Activated CD4-positive, alpha-beta T cell treated with anti-CD3 and anti-CD28 coated beads for 36 hours (primary cell): Measurements from ENCODE around the gene AMPH. TPM values are rescaled to one million over a fixed set of nuclear protein-coding genes. Genes with fewer than 3 reads are reported as not detected.

Experiments used
- ATAC-seq: fragments of 200-7000 bp; cut with Tn5 transposase; one replicate; pipeline ENCODE4 v1.10.0; 2021; ENCODE audit warnings: mild to moderate bottlenecking, moderate library complexity
- CTCF ChIA-PET: fragments of 350-600 bp; sonication (Branson Sonifier 250); formaldehyde crosslinking; loops from one replicate; lab custom pipeline; 2021; ENCODE audit warnings: antibody characterized with exemption; lab: Charles Lee
- POLR2A ChIA-PET: fragments of 350-600 bp; sonication (Branson Sonifier 250); formaldehyde crosslinking; loops from one replicate; lab custom pipeline; 2021; ENCODE audit warnings: antibody characterized with exemption, inconsistent platforms; lab: Charles Lee
- DNase-seq: peaks from one replicate; pipeline ENCODE4 v3.0.0-alpha.2; 2020
- H3K27ac Mint-ChIP-seq: one replicate; pipeline ENCODE4 v1.8.0; 2021; ENCODE audit warnings: mixed read lengths
- H3K27me3 Mint-ChIP-seq: one replicate; pipeline ENCODE4 v1.8.0; 2021; ENCODE audit warnings: mixed read lengths
- H3K36me3 Mint-ChIP-seq: one replicate; pipeline ENCODE4 v1.8.0; 2021; ENCODE audit warnings: low read depth, mixed read lengths
- H3K4me1 Mint-ChIP-seq: one replicate; pipeline ENCODE4 v1.8.0; 2021; ENCODE audit warnings: mixed read lengths
- H3K4me3 Mint-ChIP-seq: one replicate; pipeline ENCODE4 v1.8.0; 2021; ENCODE audit warnings: mild to moderate bottlenecking, moderate library complexity, mixed read lengths
- H3K9me3 Mint-ChIP-seq: one replicate; pipeline ENCODE4 v1.8.0; 2021; ENCODE audit warnings: low read depth, mixed read lengths
- intact Hi-C, 2 experiments: fragments of 100-400 bp; cut with DNase I in 1 of 2; cut with micrococcal nuclease in 1 of 2; formaldehyde crosslinking; loops; one replicate each; pipeline versions ENCODE4 v1.14.2 to v1.15.1; 2022 to 2024; cut with DNase I, micrococcal nuclease
- total RNA-seq, 2 experiments: library from RNA; stranded (reverse); gene quantifications; one replicate each; pipeline ENCODE4 v1.2.3, GENCODE V29; 2021

AMPH gene
- total RNA-seq, 2 experiments from 2014 or later: 0.07 TPM; not detected in 1

DNA sequence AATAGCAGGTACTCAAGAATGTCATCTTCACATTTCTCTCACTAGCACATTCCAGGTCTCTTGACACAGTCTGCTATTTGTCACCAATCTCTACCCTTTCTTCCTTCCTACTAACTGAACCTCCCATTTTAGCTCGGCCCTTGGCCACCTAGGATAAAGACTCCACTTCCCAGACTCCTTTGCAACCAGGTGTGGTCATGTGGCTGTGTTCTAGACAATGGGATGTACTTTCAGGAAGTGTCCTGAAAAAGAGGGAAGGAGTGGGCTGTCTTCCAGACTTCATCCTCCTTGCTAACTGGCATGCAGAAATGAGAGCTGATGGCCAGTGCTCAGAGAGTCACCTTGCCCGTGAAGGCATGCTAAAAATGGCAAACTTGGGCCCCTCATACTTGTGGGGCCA lies 139.2 kb downstream of the AMPH start:
- ChIA-PET POLR2A (no interaction called here), CTCF (interaction anchor here (1.0 kb wide), 1 partner anchor 46 kb away, joined by 3 read pairs; no protein-coding TSS in a partner anchor)
- DNase-seq: no peak
- no peaks in the 10 kb centered on the region for H3K36me3 Mint-ChIP-seq
- H3K4me1 Mint-ChIP-seq: no peaks in the 10 kb centered on the region
- H3K4me3 Mint-ChIP-seq: no peak overlapping the region
- peaks cover 8% of the 10 kb centered on the region for H3K27me3 Mint-ChIP-seq
- intact Hi-C loops: no loop called here
- H3K27ac Mint-ChIP-seq: no peak overlapping the region
- no peak for ATAC-seq
- H3K9me3 Mint-ChIP-seq: no peaks in the 10 kb centered on the region

DNA sequence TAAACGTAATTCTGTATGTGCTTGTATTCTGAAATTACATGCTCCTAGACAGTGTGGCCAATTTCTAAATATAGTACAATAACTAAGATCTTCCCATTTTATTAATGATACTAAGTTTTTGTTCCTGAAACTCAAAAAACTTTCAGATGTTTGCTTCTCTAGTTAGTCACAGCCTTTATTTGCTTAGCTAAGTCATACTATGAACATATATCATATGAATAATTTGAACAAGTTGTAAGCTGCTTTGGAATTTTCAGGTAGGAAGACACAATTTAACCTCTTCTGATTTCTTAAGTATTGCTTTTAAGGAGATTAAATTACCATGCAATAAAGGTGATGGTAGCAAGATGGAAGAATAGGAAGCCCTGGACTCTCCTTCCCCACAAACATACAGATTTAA lies 148.7 kb downstream of the AMPH start:
- no peak overlapping the region for H3K4me3 Mint-ChIP-seq
- no peak overlapping the region for H3K27ac Mint-ChIP-seq
- H3K9me3 Mint-ChIP-seq: peaks cover 10% of the 10 kb centered on the region
- ChIA-PET POLR2A (no interaction called here), CTCF (interaction anchor here (1.3 kb wide), 1 partner anchor 22 kb away, joined by 3 read pairs; no protein-coding TSS in a partner anchor)
- peaks cover 7% of the 10 kb centered on the region for H3K27me3 Mint-ChIP-seq
- intact Hi-C loops: no loop called here
- no peak for ATAC-seq
- DNase-seq: no peak
- H3K36me3 Mint-ChIP-seq: no peaks in the 10 kb centered on the region
- H3K4me1 Mint-ChIP-seq: no peaks in the 10 kb centered on the region

DNA sequence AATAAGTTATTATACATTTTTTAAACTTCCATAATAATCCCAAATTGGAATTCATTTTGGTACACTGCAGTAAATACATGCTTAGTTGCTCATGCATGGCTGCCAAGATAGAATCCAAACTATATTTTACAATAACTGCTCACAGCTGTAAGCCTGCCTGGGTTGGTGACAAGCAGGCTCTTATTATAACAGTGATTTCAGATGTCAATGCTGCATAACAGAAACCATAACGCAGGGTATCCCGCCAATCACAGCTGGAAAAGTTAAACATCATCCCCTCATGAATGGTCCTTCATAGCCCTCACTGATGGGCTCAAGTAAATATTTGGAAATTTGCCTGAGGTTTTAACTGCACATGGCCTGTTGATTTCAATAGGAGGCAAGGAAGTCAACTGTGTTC lies 149.8 kb downstream of the AMPH start:
- peaks cover 12% of the 10 kb centered on the region for H3K9me3 Mint-ChIP-seq
- CTCF ChIA-PET: no interaction called here
- no peaks in the 10 kb centered on the region for H3K4me1 Mint-ChIP-seq
- ATAC-seq: no peak
- peaks cover 7% of the 10 kb centered on the region for H3K27me3 Mint-ChIP-seq
- no peak overlapping the region for H3K4me3 Mint-ChIP-seq
- no peaks in the 10 kb centered on the region for H3K36me3 Mint-ChIP-seq
- intact Hi-C loops: no loop called here
- no peak overlapping the region for H3K27ac Mint-ChIP-seq
- no peak for DNase-seq
- POLR2A ChIA-PET: no interaction called here

DNA sequence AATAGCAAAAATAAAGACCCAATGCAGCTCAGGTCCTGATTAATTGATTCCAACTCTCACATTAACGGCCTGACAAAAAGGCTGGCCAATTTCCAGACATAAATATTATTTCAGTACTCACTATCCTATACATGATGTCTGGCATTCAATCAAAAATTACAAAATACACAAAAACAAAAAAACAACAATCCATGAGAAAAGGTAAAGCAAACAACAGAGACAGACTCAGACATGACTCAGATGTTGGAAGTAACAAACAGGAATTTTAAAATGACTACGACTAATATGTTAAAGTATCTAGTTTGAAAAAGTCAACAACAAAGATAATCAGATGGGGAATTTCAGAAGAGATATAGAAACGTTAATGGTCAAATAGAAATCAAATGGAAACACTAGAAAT lies 152.8 kb downstream of the AMPH start:
- peaks cover 7% of the 10 kb centered on the region for H3K27me3 Mint-ChIP-seq
- no peaks in the 10 kb centered on the region for H3K36me3 Mint-ChIP-seq
- CTCF ChIA-PET: interaction anchor here (0.6 kb wide), 1 partner anchor 8 kb away, joined by 3 read pairs; no protein-coding TSS in a partner anchor
- POLR2A ChIA-PET: no interaction called here
- H3K4me3 Mint-ChIP-seq: no peak overlapping the region
- intact Hi-C loops: no loop called here
- no peaks in the 10 kb centered on the region for H3K4me1 Mint-ChIP-seq
- H3K27ac Mint-ChIP-seq: no peak overlapping the region
- ATAC-seq: no peak
- DNase-seq: no peak
- H3K9me3 Mint-ChIP-seq: peaks cover 5% of the 10 kb centered on the region

DNA sequence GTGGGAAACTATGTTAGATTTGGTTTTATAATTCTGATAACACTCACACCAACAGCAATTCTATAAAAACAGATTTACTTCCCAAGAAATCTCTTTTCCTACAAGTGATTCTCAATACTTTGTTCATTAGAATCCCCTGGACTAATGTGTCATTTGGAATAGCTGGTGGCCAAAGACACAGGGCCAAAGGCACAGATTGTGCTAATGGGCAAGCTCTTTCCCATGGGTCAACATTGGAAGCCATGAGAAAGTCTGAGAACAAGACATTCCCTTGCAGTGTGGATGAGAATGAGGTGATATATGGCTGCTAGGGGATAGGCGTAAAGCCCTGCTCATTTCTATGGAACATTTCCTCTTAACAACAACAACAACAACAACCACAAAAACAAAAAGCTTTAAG lies 153.8 kb downstream of the AMPH start:
- H3K4me1 Mint-ChIP-seq: no peaks in the 10 kb centered on the region
- no peak overlapping the region for H3K4me3 Mint-ChIP-seq
- POLR2A ChIA-PET: no interaction called here
- peaks cover 7% of the 10 kb centered on the region for H3K27me3 Mint-ChIP-seq
- peaks cover 5% of the 10 kb centered on the region for H3K9me3 Mint-ChIP-seq
- H3K27ac Mint-ChIP-seq: no peak overlapping the region
- intact Hi-C loops: no loop called here
- CTCF ChIA-PET: interaction anchor here (0.7 to 0.8 kb wide), 2 partner anchors 108 to 838 kb away, joined by 3 read pairs; no protein-coding TSS in a partner anchor
- no peaks in the 10 kb centered on the region for H3K36me3 Mint-ChIP-seq
- ATAC-seq (no peak), DNase-seq (no peak)

DNA sequence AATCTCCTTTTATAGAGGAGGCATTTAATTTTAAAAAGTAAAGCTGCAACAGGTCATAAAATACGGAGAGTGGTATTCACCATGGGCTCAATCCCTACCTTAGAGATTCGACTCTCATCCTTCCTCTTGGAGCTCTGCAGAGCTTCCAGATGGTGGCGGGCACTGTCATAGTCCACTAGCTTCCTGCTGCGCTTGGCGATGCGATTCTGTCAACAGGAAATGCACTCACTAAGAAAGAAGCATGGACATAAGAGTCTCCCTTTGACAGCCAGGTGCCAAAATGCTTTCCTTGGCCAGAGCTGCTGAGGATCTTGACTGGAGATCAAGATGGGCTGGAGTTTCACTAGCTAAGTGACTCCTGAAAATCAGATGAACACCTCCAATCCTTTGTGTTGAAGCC lies 154.4 kb downstream of the AMPH start:
- Mint-ChIP-seq H3K27me3 (peaks cover 3% of the 10 kb centered on the region), H3K27ac (no peak overlapping the region), H3K9me3 (peaks cover 5% of the 10 kb centered on the region), H3K4me3 (no peak overlapping the region), H3K4me1 (no peaks in the 10 kb centered on the region), H3K36me3 (no peaks in the 10 kb centered on the region)
- ChIA-PET CTCF (interaction anchor here (0.7 to 1.5 kb wide), 2 partner anchors 10 to 837 kb away, joined by 3 read pairs; no protein-coding TSS in a partner anchor), POLR2A (no interaction called here)
- ATAC-seq (no peak), DNase-seq (no peak)
- intact Hi-C loops: no loop called here

DNA sequence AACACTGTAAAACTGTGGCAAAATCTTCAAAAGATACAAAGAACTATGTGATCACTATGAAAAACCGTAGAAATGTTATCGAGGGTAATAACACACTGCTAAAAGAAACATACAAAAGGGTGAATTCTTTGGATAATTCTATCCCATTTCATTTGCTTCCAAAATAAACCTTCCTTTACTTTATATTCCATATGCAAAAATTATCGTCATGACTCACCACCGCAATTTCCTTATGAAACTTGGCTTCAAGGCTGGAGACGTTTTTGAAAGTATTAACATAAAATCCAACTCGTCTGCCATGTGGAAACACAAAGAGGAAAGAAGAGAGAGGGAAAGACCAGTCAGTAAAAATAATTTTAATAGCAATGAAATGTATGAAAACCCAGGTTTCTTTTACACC lies 165.2 kb downstream of the AMPH start:
- Mint-ChIP-seq H3K27me3 (peaks cover 5% of the 10 kb centered on the region), H3K27ac (no peak overlapping the region), H3K4me1 (peaks cover 19% of the 10 kb centered on the region), H3K36me3 (no peaks in the 10 kb centered on the region), H3K4me3 (no peak overlapping the region), H3K9me3 (no peaks in the 10 kb centered on the region)
- CTCF ChIA-PET: interaction anchor here (0.7 to 0.8 kb wide), 2 partner anchors 32 to 298 kb away, joined by 3 read pairs; no protein-coding TSS in a partner anchor
- POLR2A ChIA-PET: no interaction called here
- ATAC-seq: no peak
- DNase-seq: no peak
- intact Hi-C loops: no loop called here

DNA sequence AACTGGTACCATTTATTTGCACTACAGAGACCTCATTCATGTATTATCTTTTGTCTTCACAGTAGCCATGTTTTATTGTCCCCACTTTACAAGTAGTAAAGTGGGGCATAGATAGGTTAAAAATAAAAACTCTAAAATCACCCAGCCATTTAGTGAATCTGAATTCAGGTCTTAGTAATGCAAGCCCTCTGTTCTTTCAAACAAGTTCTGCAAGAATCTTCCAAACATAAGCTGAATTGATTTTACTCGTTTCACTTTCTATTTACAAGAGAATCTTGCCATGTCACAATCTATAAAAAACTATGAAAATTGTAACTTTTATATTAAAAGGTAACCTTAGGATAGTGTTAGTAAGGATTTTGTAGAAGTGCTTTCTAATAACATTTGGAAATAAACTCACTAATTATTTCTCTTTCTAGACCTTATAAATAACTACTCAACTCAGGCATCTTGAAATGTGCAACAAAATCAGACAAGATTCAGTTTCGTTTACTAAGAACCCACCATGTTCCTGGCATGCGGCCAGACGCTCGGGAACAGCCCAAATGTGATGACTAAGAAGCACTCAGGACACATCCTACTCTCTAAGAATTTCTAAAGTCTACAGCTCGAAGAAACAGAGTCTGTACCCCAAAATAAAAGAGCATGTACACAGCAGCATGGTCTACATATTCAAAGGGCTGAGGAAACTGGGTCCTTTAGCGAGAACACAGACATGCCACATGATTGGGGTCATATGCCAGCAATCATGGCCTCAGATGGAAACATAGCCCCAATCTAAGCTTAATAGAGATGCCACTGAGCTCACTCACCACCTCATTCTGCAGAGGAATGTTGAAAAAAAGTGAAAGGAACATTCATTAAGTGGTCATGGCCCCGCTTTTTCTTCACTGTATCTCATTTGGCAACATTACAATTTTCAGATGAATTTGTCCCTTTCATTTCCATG lies 167.6 kb downstream of the AMPH start:
- ChIA-PET CTCF (interaction anchor here (0.7 to 1.1 kb wide), 3 partner anchors 10 to 244 kb away, joined by 3 to 5 read pairs (median 3); no protein-coding TSS in a partner anchor), POLR2A (interaction anchor here (0.6 kb wide), 1 partner anchor 16 kb away, joined by 4 read pairs; no protein-coding TSS in a partner anchor)
- Mint-ChIP-seq H3K4me1 (peaks cover 19% of the 10 kb centered on the region), H3K9me3 (no peaks in the 10 kb centered on the region), H3K27me3 (peaks cover 5% of the 10 kb centered on the region), H3K27ac (peak overlapping the region; percentile 29), H3K36me3 (no peaks in the 10 kb centered on the region), H3K4me3 (peak overlapping the region; percentile 26)
- intact Hi-C loops: loop anchor here in 1 of 2 experiments (1.0 kb wide), 3 partner anchors 14 to 285 kb away; partner anchors contain the start of gene STARD3NL
- peak; percentile 93 for DNase-seq
- peak; percentile 81 for ATAC-seq

DNA sequence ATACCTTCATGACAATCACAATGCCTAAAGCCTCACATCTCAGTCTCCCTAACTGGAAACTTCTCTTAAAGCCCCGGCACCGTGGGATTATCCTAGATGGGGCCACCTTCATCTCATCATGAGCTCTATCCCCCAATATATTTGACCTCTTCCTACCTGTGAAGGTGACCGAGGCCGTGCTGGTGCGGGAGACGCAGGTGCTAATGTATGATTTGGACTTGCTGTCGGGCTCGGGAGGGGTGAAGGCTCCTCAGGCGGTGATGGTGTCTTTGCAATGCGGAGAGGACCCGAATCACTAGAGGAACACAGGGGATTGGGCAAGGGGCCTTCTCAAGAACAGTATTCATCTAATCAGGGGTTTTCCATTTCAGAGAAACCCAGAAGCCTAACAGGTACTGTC lies 168.4 kb downstream of the AMPH start:
- DNase-seq (no peak), ATAC-seq (no peak)
- Mint-ChIP-seq H3K9me3 (no peaks in the 10 kb centered on the region), H3K4me1 (peaks cover 19% of the 10 kb centered on the region), H3K4me3 (no peak overlapping the region), H3K36me3 (no peaks in the 10 kb centered on the region), H3K27ac (no peak overlapping the region), H3K27me3 (peaks cover 5% of the 10 kb centered on the region)
- intact Hi-C loops: loop anchor here in 1 of 2 experiments (1.0 kb wide), 3 partner anchors 14 to 285 kb away; partner anchors contain the start of gene STARD3NL
- POLR2A ChIA-PET: interaction anchor here (0.6 kb wide), 1 partner anchor 15 kb away, joined by 4 read pairs; no protein-coding TSS in a partner anchor
- CTCF ChIA-PET: interaction anchor here (0.7 kb wide), 1 partner anchor 26 kb away, joined by 3 read pairs; no protein-coding TSS in a partner anchor

DNA sequence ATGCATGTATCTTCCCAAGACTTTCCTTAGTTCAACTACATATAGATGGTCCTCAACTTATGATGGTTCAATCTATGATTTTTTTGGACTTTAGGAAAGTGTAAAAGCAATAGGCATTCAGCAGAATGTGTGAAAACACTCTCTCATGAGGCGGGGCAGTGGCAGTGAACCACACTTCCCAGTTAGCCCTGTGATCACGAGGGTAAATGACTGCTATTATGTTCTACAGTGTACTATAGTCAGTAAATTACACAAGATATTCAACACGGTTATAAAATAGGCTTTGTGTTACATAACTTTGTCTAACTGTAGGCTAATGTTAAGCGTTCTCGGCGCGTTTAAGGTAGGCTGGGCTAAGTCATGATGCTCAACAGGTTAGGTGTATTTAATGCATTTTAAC lies 169.3 kb downstream of the AMPH start:
- Mint-ChIP-seq H3K27me3 (peaks cover 3% of the 10 kb centered on the region), H3K27ac (no peak overlapping the region), H3K4me3 (no peak overlapping the region), H3K36me3 (no peaks in the 10 kb centered on the region), H3K4me1 (peaks cover 19% of the 10 kb centered on the region), H3K9me3 (no peaks in the 10 kb centered on the region)
- DNase-seq: no peak
- intact Hi-C loops: no loop called here
- ATAC-seq: no peak
- CTCF ChIA-PET: no interaction called here
- POLR2A ChIA-PET: no interaction called here

DNA sequence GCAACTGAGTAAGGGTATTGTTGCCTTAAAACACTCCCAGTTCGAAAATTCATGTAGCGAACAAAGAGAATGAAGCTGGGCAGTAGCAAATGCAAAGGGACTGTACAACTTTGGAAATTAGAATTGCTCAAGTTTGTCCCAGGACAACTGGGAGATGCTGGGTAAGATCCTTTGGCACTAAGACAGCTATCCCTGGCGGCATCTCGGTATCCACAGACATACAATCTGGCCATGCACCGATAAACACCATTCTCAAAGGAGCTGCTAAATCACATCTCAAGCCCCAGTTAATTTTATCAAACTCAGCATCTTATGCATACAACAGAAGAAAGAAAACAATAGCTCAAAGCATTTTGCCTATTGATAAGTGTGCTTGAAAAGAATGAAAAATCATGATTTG lies 177.3 kb downstream of the AMPH start:
- H3K27ac Mint-ChIP-seq: no peak overlapping the region
- peaks cover 4% of the 10 kb centered on the region for H3K27me3 Mint-ChIP-seq
- intact Hi-C loops: loop anchor here in 1 of 2 experiments (5.0 kb wide), 1 partner anchor 208 kb away; no protein-coding TSS in a partner anchor
- no peak overlapping the region for H3K4me3 Mint-ChIP-seq
- ChIA-PET POLR2A (no interaction called here), CTCF (interaction anchor here (0.7 kb wide), 1 partner anchor 10 kb away, joined by 3 read pairs; no protein-coding TSS in a partner anchor)
- no peaks in the 10 kb centered on the region for H3K36me3 Mint-ChIP-seq
- ATAC-seq (no peak), DNase-seq (no peak)
- H3K9me3 Mint-ChIP-seq: no peaks in the 10 kb centered on the region
- no peaks in the 10 kb centered on the region for H3K4me1 Mint-ChIP-seq
